CD4-positive, CD25-positive, alpha-beta regulatory T cell (primary cell): ENCODE results near the gene SOX6. TPM values are rescaled to one million over a fixed set of nuclear protein-coding genes. Genes with fewer than 3 reads are reported as not detected.
"Not testable (repeated sequence)": the region's sequence is repeated elsewhere in the genome, so short reads cannot be mapped to it uniquely, and the experiment has no call there.

Source experiments
- ATAC-seq, 2 donors: fragments of 150-1000 bp; cut with Tn5 transposase; one replicate each; pipeline ENCODE4 v1.10.0; 2021; ENCODE audit warnings: low read depth in 2 of 2, moderate number of reproducible peaks in 2 of 2, moderate library complexity in 1 of 2
- DNase-seq, 3 donors: peaks; one replicate each; pipeline versions ENCODE4 v3.0.0 to v3.0.0-alpha.2; 2012 to 2022; ENCODE audit warnings: mixed read lengths in 1 of 3
- H3K27ac ChIP-seq: one replicate; pipeline ENCODE4 v1.7.0; 2013; ENCODE audit warnings: mild to moderate bottlenecking, low read length; ENCODE audit not compliant: insufficient read depth, poor library complexity, severe bottlenecking
- H3K27me3 ChIP-seq: one replicate; pipeline ENCODE4 v1.7.0; 2013; ENCODE audit warnings: low read length; ENCODE audit not compliant: control insufficient read depth, insufficient read depth
- H3K36me3 ChIP-seq: one replicate; pipeline ENCODE4 v1.7.0; 2013; ENCODE audit warnings: mild to moderate bottlenecking, low read length, moderate library complexity; ENCODE audit not compliant: control insufficient read depth, insufficient read depth
- H3K4me1 ChIP-seq: 2 replicates; pipeline ENCODE4 v1.7.0; 2013; ENCODE audit warnings: mild to moderate bottlenecking, low read length; ENCODE audit not compliant: insufficient read depth, control insufficient read depth, poor library complexity, severe bottlenecking
- H3K4me3 ChIP-seq: one replicate; pipeline ENCODE4 v1.7.0; 2013; ENCODE audit warnings: low read depth, mild to moderate bottlenecking, low read length, moderate library complexity
- H3K9me3 ChIP-seq, 2 experiments: 1 replicate in 1 of 2; 2 replicates in 1 of 2; pipeline ENCODE4 v1.7.0; 2013; ENCODE audit warnings: low read length in 2 of 2, mild to moderate bottlenecking in 1 of 2, moderate library complexity in 1 of 2; ENCODE audit not compliant: control insufficient read depth in 2 of 2
- H3K27ac Mint-ChIP-seq, 3 donors: one replicate each; pipeline ENCODE4 v1.8.0; 2020 to 2022; ENCODE audit warnings: mild to moderate bottlenecking in 3 of 3, mixed read lengths in 3 of 3, moderate library complexity in 2 of 3
- H3K27me3 Mint-ChIP-seq: one replicate; pipeline ENCODE4 v1.8.0; 2022; ENCODE audit warnings: mild to moderate bottlenecking, mixed read lengths
- H3K36me3 Mint-ChIP-seq: one replicate; pipeline ENCODE4 v1.8.0; 2020; ENCODE audit warnings: mixed read lengths
- H3K4me1 Mint-ChIP-seq, 4 donors: one replicate each; pipeline ENCODE4 v1.8.0; 2020 to 2022; ENCODE audit warnings: mixed read lengths in 4 of 4, mild to moderate bottlenecking in 1 of 4
- H3K4me3 Mint-ChIP-seq, 4 donors: one replicate each; pipeline ENCODE4 v1.8.0; 2020 to 2022; ENCODE audit warnings: mild to moderate bottlenecking in 4 of 4, mixed read lengths in 4 of 4, moderate library complexity in 3 of 4
- H3K9me3 Mint-ChIP-seq, 7 donors: one replicate each; pipeline ENCODE4 v1.8.0; 2020 to 2022; ENCODE audit warnings: mixed read lengths in 7 of 7, mild to moderate bottlenecking in 3 of 7, moderate library complexity in 2 of 7
- polyA plus RNA-seq, 4 donors: library from polyadenylated mRNA; unstranded; fragments of 300-500 nt; fragmentation: Illumina TruSeq; gene quantifications; one replicate each; pipeline ENCODE4 v1.2.3, GENCODE V29; 2021
- total RNA-seq: library from RNA; stranded (reverse); gene quantifications from one replicate; pipeline ENCODE4 v1.2.3, GENCODE V29; 2022

Gene SOX6
- total and polyA plus RNA-seq, 5 donors from 2014 or later, result 0.05 TPM; not detected in 4

GRCh38 chr11:16154715-16155396, 201.5 kb downstream of the SOX6 start:
- Mint-ChIP-seq H3K4me3 (no peak overlapping the region), H3K4me1 (no peaks in the 10 kb centered on the region), H3K27ac (no peak overlapping the region), H3K27me3 (no peaks in the 10 kb centered on the region), H3K36me3 (no peaks in the 10 kb centered on the region), H3K9me3 (peaks cover 0 to 7% (median 1%) of the 10 kb centered on the region in 7 donors)
- Histone ChIP-seq H3K27me3 (no peaks in the 10 kb centered on the region), H3K4me3 (no peak overlapping the region), H3K36me3 (no peaks in the 10 kb centered on the region), H3K9me3 (no peaks in the 10 kb centered on the region), H3K4me1 (no peaks in the 10 kb centered on the region), H3K27ac (no peak overlapping the region)
- ATAC-seq (no peak), DNase-seq (no peak)

DNA sequence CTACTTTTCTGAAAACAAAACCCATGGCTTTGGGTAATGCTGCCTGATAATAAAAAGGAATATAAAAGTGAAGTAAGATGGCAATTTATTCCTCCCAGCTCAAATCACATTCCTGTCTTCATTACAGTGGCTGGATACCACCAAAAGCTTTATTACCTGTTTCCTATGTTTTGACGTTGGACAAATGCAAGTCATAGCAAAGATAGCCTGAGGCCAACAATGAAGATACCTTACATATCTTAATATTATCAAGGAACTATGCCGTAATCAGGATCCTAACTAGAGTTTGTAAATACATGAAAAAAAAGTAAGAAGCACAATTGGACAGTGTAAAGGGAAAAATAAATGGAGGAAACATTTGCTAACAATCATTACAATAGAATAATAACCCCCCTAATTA, 202.4 kb downstream of the SOX6 start:
- Histone ChIP-seq H3K27me3 (no peaks in the 10 kb centered on the region), H3K9me3 (no peaks in the 10 kb centered on the region), H3K36me3 (no peaks in the 10 kb centered on the region), H3K4me3 (no peak overlapping the region), H3K27ac (no peak overlapping the region), H3K4me1 (no peaks in the 10 kb centered on the region)
- DNase-seq, result no peak
- H3K36me3 Mint-ChIP-seq, result no peaks in the 10 kb centered on the region
- peaks cover 0 to 8% (median 1%) of the 10 kb centered on the region in 7 donors for H3K9me3 Mint-ChIP-seq
- no peak overlapping the region for H3K4me3 Mint-ChIP-seq
- ATAC-seq, result no peak
- no peaks in the 10 kb centered on the region for H3K4me1 Mint-ChIP-seq
- H3K27me3 Mint-ChIP-seq, result no peaks in the 10 kb centered on the region
- H3K27ac Mint-ChIP-seq, result no peak overlapping the region

- H3K36me3 Mint-ChIP-seq, result no peaks in the 10 kb centered on the region
- H3K27me3 ChIP-seq, result no peaks in the 10 kb centered on the region
- no peaks in the 10 kb centered on the region for H3K9me3 ChIP-seq
- no peak overlapping the region for H3K27ac Mint-ChIP-seq
- no peak for ATAC-seq
- H3K4me3 ChIP-seq, result no peak overlapping the region
- no peaks in the 10 kb centered on the region for H3K27me3 Mint-ChIP-seq
- H3K4me1 Mint-ChIP-seq, result no peaks in the 10 kb centered on the region
- H3K27ac ChIP-seq, result no peak overlapping the region
- peaks cover 0 to 16% (median 5%) of the 10 kb centered on the region in 7 donors for H3K9me3 Mint-ChIP-seq
- H3K4me1 ChIP-seq, result no peaks in the 10 kb centered on the region
- no peak overlapping the region for H3K4me3 Mint-ChIP-seq
- H3K36me3 ChIP-seq, result no peaks in the 10 kb centered on the region
- DNase-seq, result no peak
These were observed 205.2 kb downstream of the SOX6 start for GRCh38 chr11:16151138-16151537.

DNA sequence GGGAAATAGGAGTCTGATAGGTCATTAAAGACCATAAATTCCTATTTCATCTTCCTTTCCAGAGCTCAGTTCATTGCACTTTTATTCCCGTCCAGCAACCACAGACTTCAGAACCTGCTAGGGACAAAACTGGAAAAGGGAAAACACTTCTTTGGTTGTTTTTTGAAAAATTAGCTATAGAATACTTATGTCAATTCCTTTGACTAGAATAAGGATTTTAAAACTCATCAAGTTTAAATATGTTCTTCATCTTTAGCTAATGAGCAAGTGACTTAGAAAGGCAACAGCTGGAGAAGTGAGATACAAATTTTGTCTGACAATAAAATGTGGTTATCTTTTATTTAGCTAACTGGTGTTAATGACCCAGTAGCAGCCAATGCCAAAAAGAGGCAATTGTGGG, 206.9 kb downstream of the SOX6 start:
- ATAC-seq, result no peak
- H3K9me3 ChIP-seq, result no peaks in the 10 kb centered on the region
- H3K27me3 ChIP-seq, result no peaks in the 10 kb centered on the region
- no peak overlapping the region for H3K27ac ChIP-seq
- H3K4me1 ChIP-seq, result no peaks in the 10 kb centered on the region
- H3K36me3 ChIP-seq, result no peaks in the 10 kb centered on the region
- no peak overlapping the region for H3K4me3 ChIP-seq
- peaks cover 0 to 16% (median 5%) of the 10 kb centered on the region in 7 donors for H3K9me3 Mint-ChIP-seq
- no peaks in the 10 kb centered on the region for H3K4me1 Mint-ChIP-seq
- no peaks in the 10 kb centered on the region for H3K36me3 Mint-ChIP-seq
- no peak for DNase-seq
- no peak overlapping the region for H3K4me3 Mint-ChIP-seq
- H3K27ac Mint-ChIP-seq, result no peak overlapping the region
- no peaks in the 10 kb centered on the region for H3K27me3 Mint-ChIP-seq

- Mint-ChIP-seq H3K4me3 (no peak overlapping the region), H3K9me3 (peaks cover 0 to 22% (median 7%) of the 10 kb centered on the region in 7 donors), H3K27ac (no peak overlapping the region), H3K36me3 (no peaks in the 10 kb centered on the region), H3K4me1 (no peaks in the 10 kb centered on the region), H3K27me3 (no peaks in the 10 kb centered on the region)
- H3K9me3 ChIP-seq, result no peaks in the 10 kb centered on the region
- no peak overlapping the region for H3K4me3 ChIP-seq
- no peak overlapping the region for H3K27ac ChIP-seq
- no peak for DNase-seq
- no peaks in the 10 kb centered on the region for H3K27me3 ChIP-seq
- ATAC-seq, result no peak
- H3K4me1 ChIP-seq, result no peaks in the 10 kb centered on the region
- no peaks in the 10 kb centered on the region for H3K36me3 ChIP-seq
These were observed 207.9 kb downstream of the SOX6 start for GRCh38 chr11:16148301-16148931.

GRCh38 chr11:16146980-16147379, 209.4 kb downstream of the SOX6 start:
- not testable (repeated sequence) for H3K27ac Mint-ChIP-seq, H3K36me3 ChIP-seq, H3K4me1 ChIP-seq, DNase-seq, H3K36me3 Mint-ChIP-seq, H3K4me1 Mint-ChIP-seq, H3K27ac ChIP-seq, H3K4me3 ChIP-seq, ATAC-seq, H3K27me3 Mint-ChIP-seq, H3K27me3 ChIP-seq, H3K4me3 Mint-ChIP-seq, H3K9me3 ChIP-seq
- H3K9me3 Mint-ChIP-seq, result peaks cover 0 to 28% (median 5%) of the 10 kb centered on the region in 7 donors

DNA sequence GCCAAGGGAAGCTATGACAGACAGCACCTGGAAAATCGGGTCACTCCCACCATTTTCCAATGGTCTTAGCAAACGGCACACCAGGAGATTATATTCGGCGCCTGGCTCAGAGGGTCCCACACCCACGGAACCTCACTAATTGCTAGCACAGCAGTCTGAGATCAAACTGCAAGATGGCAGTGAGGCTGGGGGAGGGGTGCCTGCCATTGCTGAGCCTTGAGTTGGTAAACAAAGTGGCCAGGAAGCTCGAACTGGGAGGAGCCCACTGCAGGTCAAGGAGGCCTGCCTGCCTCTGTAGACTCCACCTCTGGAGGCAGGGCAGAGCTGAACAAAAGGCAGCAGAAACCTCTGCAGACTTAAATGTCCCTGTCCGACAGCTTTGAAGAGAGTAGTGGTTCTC, 214.7 kb downstream of the SOX6 start:
- H3K27me3 ChIP-seq, H3K27me3 Mint-ChIP-seq, H3K9me3 ChIP-seq, H3K36me3 Mint-ChIP-seq, DNase-seq, H3K4me3 Mint-ChIP-seq, ATAC-seq, H3K36me3 ChIP-seq, H3K27ac ChIP-seq, H3K4me3 ChIP-seq, H3K4me1 Mint-ChIP-seq, H3K27ac Mint-ChIP-seq, H3K4me1 ChIP-seq: not testable (repeated sequence)
- H3K9me3 Mint-ChIP-seq, result peaks cover 2 to 19% (median 8%) of the 10 kb centered on the region in 7 donors

DNA sequence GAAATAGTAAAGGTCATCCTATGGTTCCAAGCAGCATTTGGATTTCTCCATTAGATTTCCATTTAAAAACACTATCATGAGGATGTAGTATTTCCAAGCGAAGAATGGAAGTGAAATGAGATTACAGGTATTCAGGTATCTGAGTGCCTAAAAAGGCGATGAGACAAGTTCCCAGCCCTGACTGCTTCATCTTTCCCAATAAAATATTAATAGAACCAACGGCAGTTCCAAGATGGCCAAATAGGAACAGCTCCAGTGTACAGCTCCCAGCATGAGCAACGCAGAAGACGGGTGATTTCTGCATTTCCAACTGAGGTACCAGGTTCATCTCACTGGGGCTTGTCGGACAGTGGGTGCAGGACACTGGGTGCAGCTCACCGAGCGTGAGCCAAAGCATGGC, 215.2 kb downstream of the SOX6 start:
- H3K27ac ChIP-seq, ATAC-seq, H3K4me3 ChIP-seq, H3K36me3 Mint-ChIP-seq, H3K4me1 ChIP-seq, DNase-seq, H3K27me3 Mint-ChIP-seq, H3K27me3 ChIP-seq, H3K36me3 ChIP-seq, H3K4me3 Mint-ChIP-seq, H3K4me1 Mint-ChIP-seq, H3K27ac Mint-ChIP-seq, H3K9me3 ChIP-seq: not testable (repeated sequence)
- peaks cover 2 to 19% (median 8%) of the 10 kb centered on the region in 7 donors for H3K9me3 Mint-ChIP-seq
